Body of pancreas (tissue), 4 donors: ENCODE data around the gene INSIG2. TPM values are rescaled to one million over a fixed set of nuclear protein-coding genes. Genes with fewer than 3 reads are reported as not detected.

Experiments used
- ATAC-seq: fragments of 150-250 bp; one replicate; pipeline ENCODE4 v1.9.1; 2016
- DNase-seq, 4 donors: peaks; one replicate each; pipeline ENCODE4 v3.0.0-alpha.2; 2019
- H3K27ac ChIP-seq, 4 donors: fragments of 200-600 bp; sonication (generic); 1 replicate in 3 of 4; 2 replicates in 1 of 4; pipeline versions ENCODE4 v1.5.1 to v1.6.1; 2016 to 2019; ENCODE audit warnings: mild to moderate bottlenecking in 1 of 4, mixed read lengths in 1 of 4, moderate library complexity in 1 of 4
- H3K27me3 ChIP-seq, 2 donors: fragments of 200-600 bp; sonication (generic); one replicate each; pipeline ENCODE4 v1.6.0; 2016; ENCODE audit warnings: mild to moderate bottlenecking in 1 of 2
- H3K36me3 ChIP-seq, 2 donors: fragments of 200-600 bp; sonication (generic); replicated peaks in 1 of 2; 2 replicates each; pipeline ENCODE4 v1.5.1; 2016; ENCODE audit warnings: low read depth in 2 of 2; ENCODE audit not compliant: insufficient read depth in 1 of 2
- H3K4me1 ChIP-seq: fragments of 200-600 bp; sonication (generic); one replicate; pipeline ENCODE4 v1.6.0; 2016
- H3K4me3 ChIP-seq, 2 donors: fragments of 200-600 bp; sonication (generic); 1 replicate in 1 of 2; 2 replicates in 1 of 2; pipeline ENCODE4 v1.5.1; 2016 to 2019
- H3K9me3 ChIP-seq, 3 donors: fragments of 200-600 bp; sonication (generic); 1 replicate in 2 of 3; 2 replicates in 1 of 3; pipeline ENCODE4 v1.5.1; 2016
- POLR2A ChIP-seq, 3 donors: fragments of 450-650 bp; IDR thresholded peaks; one replicate each; pipeline ENCODE4 v1.6.1; 2016; ENCODE audit warnings: antibody characterized with exemption in 3 of 3, mild to moderate bottlenecking in 2 of 3
- WGBS, 2 donors: methylation state at CpG; one replicate each; pipeline ENCODE4 v1.1.5; 2017; 5-methylcytosine and 5-hydroxymethylcytosine counted together
- intact Hi-C: fragments of 100-400 bp; cut with DNase I; formaldehyde crosslinking; loops from one replicate; pipeline ENCODE4 v1.15.1; 2023
- total RNA-seq, 2 donors: library from RNA; depleted of rRNA; stranded (reverse); fragments of >200 nt; gene quantifications; one replicate each; pipeline ENCODE4 v1.1.0, GENCODE V29; 2016
- TF ChIP-seq, protein P1 (sequence below), 7 experiments: fragments of 450-650 bp in 4 of 7; fragments of 200-600 bp in 3 of 7; sonication (generic) in 3 of 7; IDR thresholded peaks; one replicate each; pipeline ENCODE4 v1.5.1; 2016 to 2019; ENCODE audit warnings: antibody characterized with exemption in 7 of 7

INSIG2 gene
- total RNA-seq, 2 donors from 2014 or later, result 3.6 to 25.4 TPM

DNA sequence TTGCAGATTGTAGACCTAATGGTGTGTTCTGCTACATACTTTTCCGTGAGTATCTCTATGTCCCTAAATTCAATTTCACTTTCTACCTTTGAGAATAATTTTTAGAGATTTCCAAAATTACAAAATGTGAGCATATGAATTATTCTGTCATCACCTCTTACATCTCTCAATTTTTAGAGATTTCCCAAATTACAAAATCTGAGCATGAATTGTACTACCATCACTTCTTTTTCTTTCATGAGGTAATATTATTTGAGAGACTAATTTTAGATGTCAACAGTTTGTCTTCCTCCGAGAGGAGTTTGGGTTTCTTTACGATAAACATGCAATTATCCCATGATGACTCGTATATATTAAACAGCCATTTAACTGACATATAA is 32.1 kb downstream of the INSIG2 start:
- WGBS, 2 donors, result 93 to 95% methylated on average over 4 of the region's 4 CpGs
- no peaks in the 10 kb centered on the region for H3K36me3 ChIP-seq
- TF ChIP-seq, protein P1, sequence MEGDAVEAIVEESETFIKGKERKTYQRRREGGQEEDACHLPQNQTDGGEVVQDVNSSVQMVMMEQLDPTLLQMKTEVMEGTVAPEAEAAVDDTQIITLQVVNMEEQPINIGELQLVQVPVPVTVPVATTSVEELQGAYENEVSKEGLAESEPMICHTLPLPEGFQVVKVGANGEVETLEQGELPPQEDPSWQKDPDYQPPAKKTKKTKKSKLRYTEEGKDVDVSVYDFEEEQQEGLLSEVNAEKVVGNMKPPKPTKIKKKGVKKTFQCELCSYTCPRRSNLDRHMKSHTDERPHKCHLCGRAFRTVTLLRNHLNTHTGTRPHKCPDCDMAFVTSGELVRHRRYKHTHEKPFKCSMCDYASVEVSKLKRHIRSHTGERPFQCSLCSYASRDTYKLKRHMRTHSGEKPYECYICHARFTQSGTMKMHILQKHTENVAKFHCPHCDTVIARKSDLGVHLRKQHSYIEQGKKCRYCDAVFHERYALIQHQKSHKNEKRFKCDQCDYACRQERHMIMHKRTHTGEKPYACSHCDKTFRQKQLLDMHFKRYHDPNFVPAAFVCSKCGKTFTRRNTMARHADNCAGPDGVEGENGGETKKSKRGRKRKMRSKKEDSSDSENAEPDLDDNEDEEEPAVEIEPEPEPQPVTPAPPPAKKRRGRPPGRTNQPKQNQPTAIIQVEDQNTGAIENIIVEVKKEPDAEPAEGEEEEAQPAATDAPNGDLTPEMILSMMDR (IDR thresholded peaks at IDR 0.05), result no peak
- no peak for TF ChIP-seq POLR2A (IDR thresholded peaks at IDR 0.05)
- H3K27me3 ChIP-seq, result no peaks in the 10 kb centered on the region
- no peaks in the 10 kb centered on the region for H3K9me3 ChIP-seq
- H3K27ac ChIP-seq, result no peak overlapping the region
- H3K4me3 ChIP-seq, result no peak overlapping the region
- DNase-seq (no peak), ATAC-seq (no peak)
- intact Hi-C loops, result no loop called here
- peaks cover 43% of the 10 kb centered on the region for H3K4me1 ChIP-seq

DNA sequence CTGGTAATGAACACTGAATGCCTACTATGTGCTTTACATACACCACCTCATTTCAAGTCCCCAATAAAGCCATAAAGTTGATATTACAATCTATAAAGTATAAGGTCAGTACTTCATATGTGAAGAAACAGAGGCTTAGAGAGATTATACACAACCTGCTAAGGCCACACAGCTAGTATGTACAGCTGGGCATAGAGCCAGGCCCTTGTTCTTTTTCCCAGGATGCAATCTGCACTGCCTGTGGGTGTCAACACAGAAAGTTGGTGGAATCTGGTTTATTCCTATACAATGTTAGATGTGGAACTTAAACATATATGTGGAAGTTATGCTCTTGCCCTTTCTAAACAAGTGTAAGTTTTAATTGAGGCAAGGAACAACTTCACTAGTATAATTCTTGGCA is 32.8 kb downstream of the INSIG2 start:
- Histone ChIP-seq H3K4me3 (no peak overlapping the region), H3K9me3 (no peaks in the 10 kb centered on the region), H3K36me3 (no peaks in the 10 kb centered on the region), H3K27me3 (no peaks in the 10 kb centered on the region), H3K27ac (no peak overlapping the region), H3K4me1 (peaks cover 43% of the 10 kb centered on the region)
- ATAC-seq (no peak), DNase-seq (peak in 2 of 4 donors; percentile 46 to 58)
- TF ChIP-seq POLR2A (IDR thresholded peaks at IDR 0.05), result no peak
- TF ChIP-seq, protein P1 (IDR thresholded peaks at IDR 0.05), result no peak
- intact Hi-C loops, result no loop called here

DNA sequence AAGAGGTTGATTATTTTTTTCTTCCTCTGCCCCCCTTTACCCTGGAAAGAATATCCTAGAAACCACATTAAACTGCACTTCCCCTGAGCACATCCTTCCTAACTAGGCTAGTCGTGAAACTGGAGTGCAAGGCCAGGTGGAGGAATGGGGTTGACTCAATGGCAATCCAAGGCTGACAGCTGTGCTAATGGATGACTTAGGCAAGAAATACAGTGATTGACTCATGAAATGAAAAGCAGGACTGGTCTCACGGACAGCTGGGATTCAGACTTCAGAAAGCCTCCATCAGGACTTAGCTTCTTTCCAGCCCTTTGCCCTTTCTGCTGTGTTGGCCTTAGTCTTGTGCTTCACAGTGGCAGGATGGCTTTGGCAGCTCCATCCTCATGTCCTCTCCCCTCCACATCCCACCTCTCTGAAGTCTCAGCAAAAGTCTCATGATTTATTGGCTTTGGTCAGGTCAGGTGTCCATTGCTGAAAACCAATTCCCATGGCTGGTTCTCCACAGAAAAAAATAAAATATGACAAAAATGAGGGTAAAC is 33.8 kb downstream of the INSIG2 start:
- Histone ChIP-seq H3K27ac (peak overlapping the region in 2 of 4 donors; percentile 63 to 76), H3K36me3 (no peaks in the 10 kb centered on the region), H3K4me3 (no peak overlapping the region), H3K9me3 (no peaks in the 10 kb centered on the region), H3K27me3 (no peaks in the 10 kb centered on the region), H3K4me1 (peaks cover 43% of the 10 kb centered on the region)
- ATAC-seq (no peak), DNase-seq (no peak)
- intact Hi-C loops, result no loop called here
- 42 to 56% methylated on average over 2 of the region's 2 CpGs for WGBS, 2 donors
- no peak for TF ChIP-seq POLR2A (IDR thresholded peaks at IDR 0.05)
- TF ChIP-seq, protein P1 (IDR thresholded peaks at IDR 0.05), result no peak

DNA sequence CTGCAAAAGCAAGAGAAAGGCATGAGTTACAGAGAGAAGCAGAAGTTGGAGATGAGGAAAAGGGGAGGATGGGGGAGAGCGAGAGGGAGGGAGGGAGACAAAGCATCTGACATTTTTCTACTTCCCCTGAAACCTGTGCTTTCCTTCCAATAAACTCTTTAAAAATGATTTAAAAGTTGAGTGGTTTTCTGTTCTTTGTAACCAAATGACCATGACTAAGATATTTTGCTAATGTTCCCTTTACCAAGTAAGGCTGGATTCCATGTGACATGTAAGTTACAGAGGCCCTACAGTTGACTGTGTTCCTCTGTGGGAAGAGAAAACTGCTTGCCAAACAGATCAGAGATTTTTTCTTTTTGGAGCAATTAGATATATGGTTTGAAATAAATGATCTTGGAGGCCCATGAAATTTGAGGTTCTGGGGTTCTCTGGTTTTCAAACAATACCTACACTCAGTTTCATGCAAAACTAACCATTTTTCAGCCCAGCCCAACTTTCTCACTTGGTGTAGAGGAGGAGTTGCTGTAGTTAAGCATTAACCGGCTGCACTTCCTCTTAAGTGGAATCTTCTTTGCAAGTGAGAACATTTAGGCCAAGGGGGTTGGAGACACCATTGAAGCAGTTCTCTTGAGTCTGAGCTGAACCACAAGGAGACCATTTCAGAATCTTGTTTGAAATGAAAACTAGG is 34.5 kb downstream of the INSIG2 start:
- Histone ChIP-seq H3K27me3 (no peaks in the 10 kb centered on the region), H3K36me3 (no peaks in the 10 kb centered on the region), H3K4me1 (peaks cover 40% of the 10 kb centered on the region), H3K9me3 (no peaks in the 10 kb centered on the region), H3K4me3 (no peak overlapping the region), H3K27ac (peak overlapping the region; percentile 26 to 76 (median 50))
- intact Hi-C loops, result no loop called here
- ATAC-seq (no peak), DNase-seq (no peak)
- WGBS, 2 donors, result 50 to 54% methylated on average over 2 of the region's 2 CpGs
- TF ChIP-seq, protein P1 (IDR thresholded peaks at IDR 0.05), result no peak
- no peak for TF ChIP-seq POLR2A (IDR thresholded peaks at IDR 0.05)
